Tibial nerve (tissue), 4 donors: ENCODE results near the gene SMYD1. TPM values are rescaled to one million over a fixed set of nuclear protein-coding genes. Genes with fewer than 3 reads are reported as not detected.

ENCODE experiments used
- DNase-seq, 2 donors: peaks; one replicate each; pipeline ENCODE4 v3.0.0-alpha.2; 2019; ENCODE audit warnings: low spot score in 2 of 2
- H3K27ac ChIP-seq, 4 donors: fragments of 200-600 bp; sonication (generic) in 3 of 4; one replicate each; pipeline ENCODE4 v1.5.1; 2017 to 2019; ENCODE audit warnings: mild to moderate bottlenecking in 1 of 4
- H3K27me3 ChIP-seq, 2 donors: fragments of 200-600 bp; sonication (generic) in 1 of 2; one replicate each; pipeline versions ENCODE4 v1.5.1 to v1.6.0; 2017 to 2019
- H3K36me3 ChIP-seq, 3 donors: fragments of 200-600 bp; sonication (generic); one replicate each; pipeline ENCODE4 v1.5.1; 2018 to 2019
- H3K4me1 ChIP-seq, 4 donors: fragments of 200-600 bp; sonication (generic) in 3 of 4; one replicate each; pipeline ENCODE4 v1.5.1; 2017 to 2019
- H3K4me3 ChIP-seq, 4 donors: fragments of 200-600 bp; sonication (generic) in 3 of 4; one replicate each; pipeline ENCODE4 v1.5.1; 2017 to 2019; ENCODE audit warnings: mild to moderate bottlenecking in 1 of 4, moderate library complexity in 1 of 4
- H3K9me3 ChIP-seq, 4 donors: fragments of 200-600 bp; sonication (generic) in 3 of 4; one replicate each; pipeline ENCODE4 v1.5.1; 2017 to 2019
- CTCF ChIP-seq, 5 experiments: fragments of 200-600 bp in 3 of 5; fragments of 450-650 bp in 2 of 5; sonication (generic) in 3 of 5; IDR thresholded peaks; one replicate each; pipeline ENCODE4 v1.5.1; 2016 to 2019; ENCODE audit warnings: antibody characterized with exemption in 5 of 5, mild to moderate bottlenecking in 3 of 5, moderate library complexity in 2 of 5
- EP300 ChIP-seq, 2 donors: sonication (generic); formaldehyde crosslinking; IDR thresholded peaks; one replicate each; pipeline ENCODE4 v1.6.1; 2017; ENCODE audit warnings: antibody characterized with exemption in 2 of 2, mild to moderate bottlenecking in 1 of 2
- POLR2A ChIP-seq, 2 donors: fragments of 450-650 bp; IDR thresholded peaks; one replicate each; pipeline ENCODE4 v1.6.1; 2017; ENCODE audit warnings: antibody characterized with exemption in 2 of 2, mild to moderate bottlenecking in 2 of 2, moderate library complexity in 2 of 2
- WGBS, 2 donors: methylation state at CpG; one replicate each; pipeline ENCODE4 v1.1.5; 2018; 5-methylcytosine and 5-hydroxymethylcytosine counted together
- total RNA-seq, 4 donors: library from RNA; depleted of rRNA; stranded (reverse); fragments of >200 nt; gene quantifications; one replicate each; pipeline ENCODE4 v1.1.0, GENCODE V29; 2016

Gene SMYD1
- total RNA-seq, 4 donors from 2014 or later: 0.21 to 3.3 TPM; not detected in 2

DNA sequence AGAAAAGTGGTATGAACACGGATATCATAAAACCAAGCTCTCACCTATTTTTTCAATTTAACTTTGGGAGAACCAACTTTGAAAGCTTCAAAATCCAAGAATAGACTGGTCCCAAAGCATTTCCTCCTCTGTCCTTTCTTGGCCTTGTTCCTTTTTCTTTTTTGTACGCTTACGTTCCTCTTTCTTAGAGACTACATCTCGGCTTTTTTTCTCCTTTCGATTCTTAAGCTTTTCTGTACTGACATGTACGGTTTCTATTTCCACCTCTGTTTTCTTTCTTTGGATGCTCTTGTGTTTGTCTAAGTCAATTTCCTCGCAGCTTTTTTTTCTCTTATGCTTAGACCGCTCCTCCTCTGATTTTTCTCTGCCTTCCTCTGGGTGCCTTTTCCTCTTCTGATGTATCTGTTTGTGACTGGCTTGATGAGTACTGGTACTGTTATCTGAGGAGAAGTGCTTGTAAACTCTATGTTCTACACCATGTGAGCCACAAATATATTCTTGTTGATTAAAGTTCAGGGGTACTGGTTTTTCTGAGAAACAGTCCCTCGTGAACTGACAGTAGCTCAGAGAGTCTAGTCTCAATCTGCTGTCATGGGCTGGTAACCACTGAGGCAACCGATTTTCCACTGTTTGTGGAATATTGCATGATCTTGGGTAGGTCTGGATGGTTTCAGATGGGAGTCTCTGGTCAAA, 39.8 kb upstream of the SMYD1 start:
- Histone ChIP-seq H3K4me3 (no peak overlapping the region), H3K27me3 (no peaks in the 10 kb centered on the region), H3K9me3 (no peaks in the 10 kb centered on the region), H3K36me3 (peaks cover 0 to 73% (median 0%) of the 10 kb centered on the region in 3 donors), H3K27ac (no peak overlapping the region), H3K4me1 (no peaks in the 10 kb centered on the region)
- 81 to 84% methylated on average over 10 of the region's 10 CpGs for WGBS, 2 donors
- DNase-seq: no peak
- no peak for TF ChIP-seq POLR2A (IDR thresholded peaks at IDR 0.05)
- no peak for TF ChIP-seq CTCF (IDR thresholded peaks at IDR 0.05)
- TF ChIP-seq EP300 (IDR thresholded peaks at IDR 0.05): no peak

GRCh38 chr2:88028931-88029330, 38.7 kb upstream of the SMYD1 start:
- Histone ChIP-seq H3K4me3 (no peak overlapping the region), H3K27ac (no peak overlapping the region), H3K4me1 (no peaks in the 10 kb centered on the region), H3K9me3 (no peaks in the 10 kb centered on the region), H3K36me3 (peaks cover 0 to 84% (median 0%) of the 10 kb centered on the region in 3 donors), H3K27me3 (no peaks in the 10 kb centered on the region)
- TF ChIP-seq EP300 (IDR thresholded peaks at IDR 0.05) (no peak), POLR2A (IDR thresholded peaks at IDR 0.05) (no peak), CTCF (IDR thresholded peaks at IDR 0.05) (no peak)
- no peak for DNase-seq
- WGBS, 2 donors: 91 to 95% methylated on average over 4 of the region's 4 CpGs

- no peak for DNase-seq
- Histone ChIP-seq H3K27ac (no peak overlapping the region), H3K4me3 (no peak overlapping the region), H3K4me1 (peaks cover 0 to 8% (median 0%) of the 10 kb centered on the region in 4 donors), H3K9me3 (no peaks in the 10 kb centered on the region), H3K27me3 (no peaks in the 10 kb centered on the region), H3K36me3 (peaks cover 0 to 79% (median 4%) of the 10 kb centered on the region in 3 donors)
- TF ChIP-seq EP300 (IDR thresholded peaks at IDR 0.05): no peak
- TF ChIP-seq CTCF (IDR thresholded peaks at IDR 0.05): no peak
- no peak for TF ChIP-seq POLR2A (IDR thresholded peaks at IDR 0.05)
- WGBS, 2 donors: 93 to 97% methylated on average over 7 of the region's 7 CpGs
These were observed 35.4 kb upstream of the SMYD1 start for GRCh38 chr2:88032070-88032702.

GRCh38 chr2:88036182-88036581, 31.4 kb upstream of the SMYD1 start:
- H3K27ac ChIP-seq: no peak overlapping the region
- no peak for DNase-seq
- 79 to 85% methylated on average over 2 of the region's 2 CpGs for WGBS, 2 donors
- no peaks in the 10 kb centered on the region for H3K9me3 ChIP-seq
- H3K4me1 ChIP-seq: peaks cover 0 to 14% (median 0%) of the 10 kb centered on the region in 4 donors
- H3K27me3 ChIP-seq: no peaks in the 10 kb centered on the region
- no peak overlapping the region for H3K4me3 ChIP-seq
- no peak for TF ChIP-seq EP300 (IDR thresholded peaks at IDR 0.05)
- TF ChIP-seq CTCF (IDR thresholded peaks at IDR 0.05): no peak
- TF ChIP-seq POLR2A (IDR thresholded peaks at IDR 0.05): no peak
- H3K36me3 ChIP-seq: peaks cover 0 to 44% (median 4%) of the 10 kb centered on the region in 3 donors

DNA sequence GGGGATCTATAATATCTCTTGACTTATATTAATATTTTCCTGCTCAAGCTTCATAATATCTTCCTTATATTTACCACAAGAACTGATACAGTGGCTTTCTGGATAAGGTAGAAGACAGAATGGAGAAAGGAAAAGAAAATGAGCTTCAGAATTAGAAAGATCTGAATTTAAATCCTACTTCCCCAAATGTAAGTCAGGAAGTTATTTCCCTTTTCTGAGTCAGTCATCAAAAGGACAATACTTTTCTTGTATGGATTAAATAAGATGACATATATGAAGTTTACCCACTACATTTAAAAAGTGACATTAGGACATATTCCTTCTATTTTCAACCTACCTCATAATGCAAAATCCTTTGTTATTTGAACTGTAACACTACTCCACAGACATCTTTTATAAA, 31.0 kb upstream of the SMYD1 start:
- Histone ChIP-seq H3K4me3 (no peak overlapping the region), H3K27ac (no peak overlapping the region), H3K9me3 (no peaks in the 10 kb centered on the region), H3K27me3 (no peaks in the 10 kb centered on the region), H3K4me1 (peaks cover 0 to 18% (median 0%) of the 10 kb centered on the region in 4 donors), H3K36me3 (peaks cover 0 to 40% (median 4%) of the 10 kb centered on the region in 3 donors)
- TF ChIP-seq POLR2A (IDR thresholded peaks at IDR 0.05): no peak
- no peak for TF ChIP-seq CTCF (IDR thresholded peaks at IDR 0.05)
- no peak for TF ChIP-seq EP300 (IDR thresholded peaks at IDR 0.05)
- DNase-seq: no peak
